ENCODE results near the gene LEF1.

Gene LEF1

GRCh38 chr4:108010167-108010566 lies 158.6 kb downstream of the LEF1 start:
- Mint-ChIP-seq H3K4me3 (no peak overlapping the region), H3K27ac (no peak overlapping the region), H3K9me3 (no peaks in the 10 kb centered on the region), H3K36me3 (ENCODE audit: insufficient read depth) (peaks cover 12% of the 10 kb centered on the region), H3K27me3 (no peaks in the 10 kb centered on the region), H3K4me1 (ENCODE audit: low read depth in 2 of 2) (peaks cover 6 to 9% of the 10 kb centered on the region in 2 donors)
- DNase-seq (no peak), ATAC-seq (replicated peaks) (no peak)

GRCh38 chr4:108008721-108009120 lies 160.0 kb downstream of the LEF1 start:
- H3K9me3 Mint-ChIP-seq: no peaks in the 10 kb centered on the region
- H3K36me3 Mint-ChIP-seq (ENCODE audit: insufficient read depth): peaks cover 15% of the 10 kb centered on the region
- no peaks in the 10 kb centered on the region for H3K27me3 Mint-ChIP-seq
- H3K4me1 Mint-ChIP-seq (ENCODE audit: low read depth in 2 of 2): peaks cover 6 to 9% of the 10 kb centered on the region in 2 donors
- ATAC-seq (replicated peaks) (no peak), DNase-seq (no peak)
- no peak overlapping the region for H3K4me3 Mint-ChIP-seq
- no peak overlapping the region for H3K27ac Mint-ChIP-seq

GRCh38 chr4:108007984-108008383 lies 160.7 kb downstream of the LEF1 start:
- peaks cover 15% of the 10 kb centered on the region for H3K36me3 Mint-ChIP-seq (ENCODE audit: insufficient read depth)
- DNase-seq (no peak), ATAC-seq (replicated peaks) (no peak)
- no peaks in the 10 kb centered on the region for H3K9me3 Mint-ChIP-seq
- H3K27me3 Mint-ChIP-seq: no peaks in the 10 kb centered on the region
- H3K4me3 Mint-ChIP-seq: no peak overlapping the region
- peaks cover 6 to 9% of the 10 kb centered on the region in 2 donors for H3K4me1 Mint-ChIP-seq (ENCODE audit: low read depth in 2 of 2)
- H3K27ac Mint-ChIP-seq: no peak overlapping the region

- peak overlapping the region in 1 of 2 donors; percentile 54 for H3K27ac Mint-ChIP-seq
- peaks cover 6 to 9% of the 10 kb centered on the region in 2 donors for H3K4me1 Mint-ChIP-seq (ENCODE audit: low read depth in 2 of 2)
Observed at GRCh38 chr4:108006361-108006760, 162.4 kb downstream of the LEF1 start.

GRCh38 chr4:108005807-108006206 lies 162.9 kb downstream of the LEF1 start:
- H3K36me3 Mint-ChIP-seq (ENCODE audit: insufficient read depth): peaks cover 11% of the 10 kb centered on the region
- H3K4me3 Mint-ChIP-seq: no peak overlapping the region
- no peaks in the 10 kb centered on the region for H3K27me3 Mint-ChIP-seq
- no peaks in the 10 kb centered on the region for H3K9me3 Mint-ChIP-seq
- DNase-seq (no peak), ATAC-seq (replicated peaks) (no peak)
- peak overlapping the region in 1 of 2 donors; percentile 54 for H3K27ac Mint-ChIP-seq
- peaks cover 6 to 9% of the 10 kb centered on the region in 2 donors for H3K4me1 Mint-ChIP-seq (ENCODE audit: low read depth in 2 of 2)

More at GRCh38 chr4:108006361-108006760, 162.4 kb downstream of the LEF1 start:
- DNase-seq: no peak
- peaks cover 15% of the 10 kb centered on the region for H3K36me3 Mint-ChIP-seq (ENCODE audit: insufficient read depth)
- no peak for ATAC-seq (replicated peaks)
- H3K9me3 Mint-ChIP-seq: no peaks in the 10 kb centered on the region
- H3K4me3 Mint-ChIP-seq: no peak overlapping the region
- no peaks in the 10 kb centered on the region for H3K27me3 Mint-ChIP-seq

GRCh38 chr4:108004646-108005045 lies 164.1 kb downstream of the LEF1 start:
- Mint-ChIP-seq H3K9me3 (no peaks in the 10 kb centered on the region), H3K27ac (no peak overlapping the region), H3K27me3 (no peaks in the 10 kb centered on the region), H3K36me3 (ENCODE audit: insufficient read depth) (peaks cover 7% of the 10 kb centered on the region), H3K4me3 (no peak overlapping the region), H3K4me1 (ENCODE audit: low read depth in 2 of 2) (peaks cover 6 to 9% of the 10 kb centered on the region in 2 donors)
- no peak for ATAC-seq (replicated peaks)
- no peak for DNase-seq

- DNase-seq (no peak), ATAC-seq (replicated peaks) (no peak)
- Mint-ChIP-seq H3K36me3 (ENCODE audit: insufficient read depth) (peaks cover 2% of the 10 kb centered on the region), H3K27me3 (no peaks in the 10 kb centered on the region), H3K9me3 (no peaks in the 10 kb centered on the region), H3K27ac (peak overlapping the region in 1 of 2 donors; percentile 39), H3K4me3 (no peak overlapping the region), H3K4me1 (ENCODE audit: low read depth in 2 of 2) (peaks cover 8 to 11% of the 10 kb centered on the region in 2 donors)
Observed at GRCh38 chr4:108003982-108004515, 164.7 kb downstream of the LEF1 start.

- Mint-ChIP-seq H3K27me3 (no peaks in the 10 kb centered on the region), H3K36me3 (ENCODE audit: insufficient read depth) (peaks cover 2% of the 10 kb centered on the region), H3K27ac (no peak overlapping the region), H3K9me3 (no peaks in the 10 kb centered on the region), H3K4me3 (no peak overlapping the region), H3K4me1 (ENCODE audit: low read depth in 2 of 2) (peaks cover 14 to 19% of the 10 kb centered on the region in 2 donors)
- DNase-seq (no peak), ATAC-seq (replicated peaks) (no peak)
Observed at GRCh38 chr4:108001540-108002135, 167.1 kb downstream of the LEF1 start.

GRCh38 chr4:107999932-108000539 lies 168.7 kb downstream of the LEF1 start:
- Mint-ChIP-seq H3K27me3 (no peaks in the 10 kb centered on the region), H3K9me3 (no peaks in the 10 kb centered on the region), H3K4me3 (no peak overlapping the region), H3K27ac (no peak overlapping the region), H3K4me1 (ENCODE audit: low read depth in 2 of 2) (peaks cover 17 to 19% of the 10 kb centered on the region in 2 donors), H3K36me3 (ENCODE audit: insufficient read depth) (peaks cover 2% of the 10 kb centered on the region)
- no peak for ATAC-seq (replicated peaks)
- no peak for DNase-seq

- H3K27me3 Mint-ChIP-seq: no peaks in the 10 kb centered on the region
- no peaks in the 10 kb centered on the region for H3K36me3 Mint-ChIP-seq (ENCODE audit: insufficient read depth)
- no peak overlapping the region for H3K4me3 Mint-ChIP-seq
- H3K9me3 Mint-ChIP-seq: no peaks in the 10 kb centered on the region
- ATAC-seq (replicated peaks): no peak
- no peak overlapping the region for H3K27ac Mint-ChIP-seq
- DNase-seq: no peak
- H3K4me1 Mint-ChIP-seq (ENCODE audit: low read depth in 2 of 2): peaks cover 25 to 32% of the 10 kb centered on the region in 2 donors
Observed at GRCh38 chr4:107997794-107998193, 170.9 kb downstream of the LEF1 start.

Measured in effector memory CD8-positive, alpha-beta T cell (primary cell).